GM12892 (cell line): Measurements from ENCODE around the gene NCAN.

Source experiments
- POLR2A ChIP-seq: IDR thresholded peaks from 2 replicates; pipeline ENCODE4 v1.6.1; 2011; ENCODE audit warnings: low read depth, low read length, control low read depth
- POLR2AphosphoS5 ChIP-seq: IDR thresholded peaks from 2 replicates; pipeline ENCODE4 v1.6.1; 2011; ENCODE audit warnings: low read depth, low read length, control low read depth
- TAF1 ChIP-seq: IDR thresholded peaks from 2 replicates; pipeline ENCODE4 v1.6.1; 2011; ENCODE audit warnings: low read depth, mild to moderate bottlenecking, control low read depth, low read length, borderline replicate concordance

- TF ChIP-seq TAF1: no peak
- TF ChIP-seq POLR2AphosphoS5: no peak
- no peak for TF ChIP-seq POLR2A
Measured at GRCh38 chr19:19256072-19256969, 44.6 kb downstream of the NCAN start.
